ENCODE results near the gene RPH3AL.

DNA sequence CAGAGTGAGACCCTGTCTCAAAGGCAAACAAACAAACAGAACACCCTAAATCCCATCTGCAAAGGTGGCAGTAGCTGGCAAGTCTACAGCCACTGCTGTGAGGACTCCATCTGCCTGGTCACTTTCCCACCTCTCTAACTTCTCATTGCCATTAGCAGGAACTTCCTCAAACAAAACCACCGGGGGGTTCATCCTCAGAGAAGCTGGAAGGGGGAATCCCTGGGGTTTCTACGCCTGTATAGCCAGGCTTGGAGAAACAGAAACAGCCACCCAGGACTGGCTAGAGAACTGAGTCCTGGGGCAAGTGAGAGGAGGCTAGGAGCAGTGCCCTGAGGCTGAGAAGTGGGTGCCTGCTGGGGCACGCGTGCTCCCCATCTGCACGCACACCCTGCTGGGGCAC lies 7.3 kb downstream of the RPH3AL start:
- TF ChIP-seq, protein P1, sequence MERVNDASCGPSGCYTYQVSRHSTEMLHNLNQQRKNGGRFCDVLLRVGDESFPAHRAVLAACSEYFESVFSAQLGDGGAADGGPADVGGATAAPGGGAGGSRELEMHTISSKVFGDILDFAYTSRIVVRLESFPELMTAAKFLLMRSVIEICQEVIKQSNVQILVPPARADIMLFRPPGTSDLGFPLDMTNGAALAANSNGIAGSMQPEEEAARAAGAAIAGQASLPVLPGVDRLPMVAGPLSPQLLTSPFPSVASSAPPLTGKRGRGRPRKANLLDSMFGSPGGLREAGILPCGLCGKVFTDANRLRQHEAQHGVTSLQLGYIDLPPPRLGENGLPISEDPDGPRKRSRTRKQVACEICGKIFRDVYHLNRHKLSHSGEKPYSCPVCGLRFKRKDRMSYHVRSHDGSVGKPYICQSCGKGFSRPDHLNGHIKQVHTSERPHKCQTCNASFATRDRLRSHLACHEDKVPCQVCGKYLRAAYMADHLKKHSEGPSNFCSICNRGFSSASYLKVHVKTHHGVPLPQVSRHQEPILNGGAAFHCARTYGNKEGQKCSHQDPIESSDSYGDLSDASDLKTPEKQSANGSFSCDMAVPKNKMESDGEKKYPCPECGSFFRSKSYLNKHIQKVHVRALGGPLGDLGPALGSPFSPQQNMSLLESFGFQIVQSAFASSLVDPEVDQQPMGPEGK (CRISPR knock-in tag; IDR thresholded peaks at IDR 0.05; ENCODE audit: borderline replicate concordance) = no peak
- TF ChIP-seq, protein P2, sequence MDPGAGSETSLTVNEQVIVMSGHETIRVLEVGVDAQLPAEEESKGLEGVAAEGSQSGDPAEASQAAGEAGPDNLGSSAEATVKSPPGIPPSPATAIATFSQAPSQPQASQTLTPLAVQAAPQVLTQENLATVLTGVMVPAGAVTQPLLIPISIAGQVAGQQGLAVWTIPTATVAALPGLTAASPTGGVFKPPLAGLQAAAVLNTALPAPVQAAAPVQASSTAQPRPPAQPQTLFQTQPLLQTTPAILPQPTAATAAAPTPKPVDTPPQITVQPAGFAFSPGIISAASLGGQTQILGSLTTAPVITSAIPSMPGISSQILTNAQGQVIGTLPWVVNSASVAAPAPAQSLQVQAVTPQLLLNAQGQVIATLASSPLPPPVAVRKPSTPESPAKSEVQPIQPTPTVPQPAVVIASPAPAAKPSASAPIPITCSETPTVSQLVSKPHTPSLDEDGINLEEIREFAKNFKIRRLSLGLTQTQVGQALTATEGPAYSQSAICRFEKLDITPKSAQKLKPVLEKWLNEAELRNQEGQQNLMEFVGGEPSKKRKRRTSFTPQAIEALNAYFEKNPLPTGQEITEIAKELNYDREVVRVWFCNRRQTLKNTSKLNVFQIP (CRISPR knock-in tag; IDR thresholded peaks at IDR 0.05; ENCODE audit: borderline replicate concordance, low read depth) = no peak
- no peak for TF ChIP-seq PPARA (CRISPR knock-in tag; IDR thresholded peaks at IDR 0.05; ENCODE audit: borderline replicate concordance)
- TF ChIP-seq SNAI2 (CRISPR knock-in tag; IDR thresholded peaks at IDR 0.05) = no peak
- TF ChIP-seq ZNF70 (CRISPR knock-in tag; IDR thresholded peaks at IDR 0.05) = no peak
